IPS-18c (cell line): ENCODE results near the gene PRICKLE1.

ENCODE experiments used
- H3K4me3 ChIP-seq: 2 replicates; pipeline ENCODE4 v1.7.0; 2013; ENCODE audit warnings: low read depth, mild to moderate bottlenecking, low read length, moderate library complexity; ENCODE audit not compliant: insufficient read depth
- H3K9me3 ChIP-seq: one replicate; pipeline ENCODE4 v1.6.1; 2013; ENCODE audit warnings: mild to moderate bottlenecking, low read length, moderate library complexity; ENCODE audit not compliant: control insufficient read depth, insufficient read depth

Gene PRICKLE1

DNA sequence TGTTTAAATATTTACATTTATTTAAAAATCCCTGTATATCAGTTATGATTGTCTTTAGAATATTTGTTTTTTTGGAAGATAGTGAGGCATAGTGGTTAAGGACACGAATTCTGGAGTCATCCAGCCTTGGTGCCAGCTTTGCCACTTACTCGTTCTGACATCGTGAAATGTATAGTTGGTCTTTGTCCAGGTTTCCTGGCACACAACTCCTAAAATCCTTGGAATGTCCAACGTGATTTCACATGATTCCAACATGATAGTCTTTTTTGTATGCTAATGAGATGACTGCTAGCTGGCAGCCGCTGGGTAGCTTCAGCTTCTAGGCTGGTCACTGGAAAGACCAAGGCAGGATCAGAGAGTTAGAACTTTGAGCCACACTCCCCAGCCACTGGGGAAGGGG, 64.8 kb downstream of the PRICKLE1 start:
- no peaks in the 10 kb centered on the region for H3K9me3 ChIP-seq

DNA sequence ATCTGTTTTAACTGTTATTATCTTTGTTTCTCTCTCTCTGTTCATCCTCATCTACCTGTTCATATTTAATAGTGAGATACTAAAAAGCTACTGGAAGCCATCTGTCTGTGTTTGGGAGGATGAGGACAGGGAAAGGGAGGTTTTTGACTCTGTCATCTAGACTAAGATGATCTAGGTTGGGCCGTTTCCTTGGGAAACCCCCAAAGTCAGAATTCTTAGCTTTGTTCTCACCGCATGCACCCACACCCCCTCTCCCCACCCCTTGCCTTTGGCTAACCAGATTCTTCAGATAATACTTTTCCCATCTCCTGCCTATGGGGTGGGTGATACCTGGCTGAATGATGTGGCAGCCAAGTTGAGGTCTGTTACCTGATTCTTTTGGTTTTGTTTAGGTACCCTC, 73.0 kb downstream of the PRICKLE1 start:
- no peak overlapping the region for H3K4me3 ChIP-seq
- H3K9me3 ChIP-seq, result no peaks in the 10 kb centered on the region

More for the DNA sequence above, 64.8 kb downstream of the PRICKLE1 start:
- no peak overlapping the region for H3K4me3 ChIP-seq

DNA sequence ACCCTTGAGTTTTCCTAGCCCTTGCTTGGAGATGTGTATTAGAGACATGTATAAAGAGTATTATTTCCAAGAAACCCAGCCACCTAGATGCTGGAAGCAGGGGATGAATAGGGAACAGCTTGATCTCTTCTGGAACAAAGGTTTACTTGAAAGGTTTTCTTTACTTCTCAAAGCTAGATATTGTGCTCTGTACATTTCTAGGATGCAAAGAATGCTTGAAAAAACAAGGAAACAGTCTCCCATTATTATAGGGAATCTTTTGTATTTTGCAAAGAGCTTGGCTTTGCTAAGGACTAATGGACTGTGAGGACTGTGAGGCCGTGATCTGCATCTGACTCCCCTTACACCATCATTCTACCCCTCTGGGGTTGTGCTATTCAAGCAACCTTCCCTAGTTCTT, 77.9 kb downstream of the PRICKLE1 start:
- Histone ChIP-seq H3K9me3 (no peaks in the 10 kb centered on the region), H3K4me3 (no peak overlapping the region)

DNA sequence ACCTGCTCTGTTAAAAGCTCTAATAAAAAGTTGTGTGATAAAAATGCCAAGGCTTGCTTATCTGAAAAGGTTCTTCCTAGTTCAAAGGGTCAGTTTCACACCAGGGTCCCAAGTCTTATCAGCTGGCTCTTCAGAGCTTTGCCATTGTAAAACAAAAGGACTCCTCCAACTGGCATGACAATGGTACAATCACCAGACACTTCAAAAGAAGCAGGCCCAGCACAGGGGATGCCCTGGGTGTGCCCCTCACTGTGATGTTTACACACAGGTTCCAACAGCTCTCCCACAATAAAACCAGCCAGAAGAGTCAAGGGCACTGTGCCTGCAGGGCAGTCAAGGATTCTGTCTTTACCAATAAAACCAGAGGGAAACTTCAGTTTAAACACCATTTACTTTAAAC, 78.7 kb downstream of the PRICKLE1 start:
- Histone ChIP-seq H3K4me3 (no peak overlapping the region), H3K9me3 (no peaks in the 10 kb centered on the region)

DNA sequence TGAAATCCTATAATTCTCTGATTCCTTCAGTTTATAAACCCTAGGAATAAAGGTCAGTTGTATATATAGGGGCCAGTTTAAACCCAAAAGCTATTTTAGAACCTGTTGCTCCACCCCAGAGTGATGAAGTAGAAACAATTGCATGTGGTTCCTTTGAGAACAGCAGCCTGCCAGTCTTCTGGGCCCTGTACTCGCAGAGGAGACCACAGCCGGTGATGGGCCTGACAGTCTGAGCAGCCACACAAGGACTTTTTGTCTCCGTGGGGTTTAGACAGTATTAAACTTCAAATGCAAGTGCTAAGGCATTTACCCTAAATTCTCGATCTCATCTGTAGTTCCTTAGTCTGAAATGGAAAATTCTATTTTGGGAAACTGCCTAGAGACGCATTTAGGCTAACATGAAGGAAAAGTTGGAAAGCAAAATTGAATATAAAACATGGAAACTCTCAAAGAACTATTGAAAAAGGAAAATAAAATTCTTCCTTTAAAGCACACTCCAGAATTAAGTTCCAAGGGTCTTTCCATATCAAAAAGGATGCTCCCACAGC, 80.6 kb downstream of the PRICKLE1 start:
- no peaks in the 10 kb centered on the region for H3K9me3 ChIP-seq
- H3K4me3 ChIP-seq, result no peak overlapping the region

GRCh38 chr12:42507565-42507964, 82.0 kb downstream of the PRICKLE1 start:
- Histone ChIP-seq H3K9me3 (no peaks in the 10 kb centered on the region), H3K4me3 (no peak overlapping the region)

DNA sequence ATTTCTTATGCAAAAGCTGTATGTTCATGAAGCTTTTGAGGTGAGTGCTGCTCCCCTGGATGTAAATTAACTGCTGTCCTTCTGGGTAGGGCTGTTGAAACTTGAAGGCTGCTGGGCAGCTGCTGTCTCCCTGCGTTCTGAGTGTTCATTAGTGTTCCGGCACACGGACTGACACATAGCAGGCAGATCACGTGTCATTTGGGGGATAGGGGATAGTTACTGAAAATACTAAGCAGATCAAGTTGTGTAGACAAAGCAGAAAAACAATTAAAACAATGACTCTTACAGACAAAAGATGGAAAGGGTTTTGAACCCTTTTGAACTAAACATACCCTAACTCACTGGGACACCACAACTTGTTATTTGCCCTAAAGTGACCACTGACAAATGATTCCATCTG, 82.5 kb downstream of the PRICKLE1 start:
- no peak overlapping the region for H3K4me3 ChIP-seq
- no peaks in the 10 kb centered on the region for H3K9me3 ChIP-seq

GRCh38 chr12:42504049-42504448, 85.5 kb downstream of the PRICKLE1 start:
- H3K9me3 ChIP-seq, result no peaks in the 10 kb centered on the region
- no peak overlapping the region for H3K4me3 ChIP-seq

DNA sequence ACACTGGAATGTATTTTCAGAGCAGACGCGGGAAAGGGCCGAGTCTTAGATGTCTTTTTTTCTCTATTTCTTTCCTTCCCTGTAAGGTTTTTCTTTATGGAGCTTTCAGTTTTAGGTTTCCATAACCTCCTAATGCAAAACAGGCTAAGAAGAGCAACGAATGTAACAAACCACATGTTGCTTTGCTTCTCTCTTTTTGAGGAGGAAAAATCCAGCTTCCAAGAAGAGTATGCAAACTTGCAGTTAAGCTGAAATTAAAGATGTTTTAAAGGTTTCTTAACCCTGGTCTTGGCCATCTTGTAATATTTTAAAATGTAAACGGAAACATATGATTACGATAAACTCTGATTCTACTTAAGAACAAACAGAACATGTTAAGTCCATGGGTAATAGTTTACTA, 86.9 kb downstream of the PRICKLE1 start:
- H3K4me3 ChIP-seq, result no peak overlapping the region
- H3K9me3 ChIP-seq, result no peaks in the 10 kb centered on the region

DNA sequence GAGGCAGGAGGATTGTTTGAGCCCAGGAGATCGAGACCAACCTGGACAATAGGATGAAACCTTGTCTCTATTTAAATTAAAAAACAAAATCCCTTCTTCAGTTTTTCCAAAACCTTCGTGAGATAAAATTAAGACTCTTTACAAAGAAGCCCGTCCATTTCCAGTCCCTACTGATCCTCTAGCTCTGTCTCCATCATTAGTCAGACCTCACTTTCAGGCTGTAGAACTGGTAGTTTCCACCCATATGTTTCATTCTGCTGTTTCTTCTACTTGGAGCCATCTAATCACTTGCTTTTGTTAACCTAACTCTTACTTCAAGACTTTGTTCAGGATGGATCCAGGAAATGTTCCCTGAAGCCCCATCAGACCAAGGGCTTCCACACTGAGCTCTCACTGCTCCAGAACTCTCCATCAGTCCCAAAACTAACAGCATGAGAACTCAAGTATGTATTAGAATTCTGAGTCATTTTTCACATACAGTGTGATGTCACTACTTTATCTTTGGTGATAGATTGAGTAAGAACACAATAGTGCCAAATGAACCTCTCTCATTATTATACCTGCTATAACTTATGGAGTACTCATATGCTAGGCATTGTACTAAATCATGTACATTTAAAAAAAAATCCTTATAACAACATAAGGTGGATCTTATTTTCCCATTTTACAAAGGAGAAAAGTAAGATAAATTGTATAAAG, 90.8 kb downstream of the PRICKLE1 start:
- H3K9me3 ChIP-seq, result no peaks in the 10 kb centered on the region
- H3K4me3 ChIP-seq, result no peak overlapping the region

- Histone ChIP-seq H3K4me3 (no peak overlapping the region), H3K9me3 (no peaks in the 10 kb centered on the region)
Measured at GRCh38 chr12:42496886-42497285, 92.7 kb downstream of the PRICKLE1 start.

- H3K9me3 ChIP-seq, result no peaks in the 10 kb centered on the region
- no peak overlapping the region for H3K4me3 ChIP-seq
Measured at GRCh38 chr12:42495244-42495643, 94.3 kb downstream of the PRICKLE1 start.

DNA sequence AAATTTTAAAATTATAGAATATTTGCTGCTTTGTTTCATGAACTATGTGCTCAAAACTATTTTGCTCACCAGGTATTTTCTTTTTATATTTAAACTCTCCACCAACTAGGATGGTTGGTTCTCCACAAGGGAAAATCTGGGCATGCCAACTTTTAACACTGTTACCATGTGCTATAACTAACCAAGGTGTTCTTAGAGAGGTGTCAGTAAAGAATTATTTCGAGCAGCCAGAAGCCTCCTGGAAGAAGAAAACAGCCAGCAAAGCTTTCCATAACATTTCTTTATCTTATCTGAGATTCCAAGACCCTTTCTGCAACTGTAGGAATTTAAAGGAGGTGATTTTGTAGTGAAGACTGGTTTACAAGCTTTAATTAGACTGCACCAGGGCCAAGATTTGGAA, 97.3 kb downstream of the PRICKLE1 start:
- Histone ChIP-seq H3K9me3 (no peaks in the 10 kb centered on the region), H3K4me3 (no peak overlapping the region)

DNA sequence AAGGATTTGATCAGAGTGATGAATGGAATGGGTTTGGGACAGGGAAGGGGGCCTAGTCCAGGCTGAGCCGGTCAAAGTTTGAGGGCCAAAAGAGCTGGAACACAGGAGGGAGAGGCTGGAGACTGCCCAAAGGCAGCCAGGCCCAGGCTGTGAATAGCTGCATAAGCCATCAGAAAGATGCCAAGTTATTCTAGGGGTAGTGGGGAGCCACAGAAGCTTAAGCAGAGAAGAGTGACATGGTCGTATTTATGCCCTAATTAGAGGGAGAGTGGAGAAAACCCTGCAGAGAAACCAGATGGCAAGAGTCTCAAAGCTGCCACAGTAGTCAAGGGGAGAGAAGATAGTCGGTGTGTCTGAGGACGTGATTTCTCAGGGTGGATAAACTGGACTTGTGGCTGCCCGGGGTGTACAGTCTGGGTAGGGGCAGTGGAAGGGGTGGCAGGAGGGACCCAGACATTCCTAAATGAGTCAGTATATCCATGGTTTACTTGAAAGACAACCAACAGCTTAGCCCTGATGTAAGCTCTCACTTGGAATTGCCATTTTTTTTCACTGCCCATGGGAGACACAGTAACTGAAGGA, 99.2 kb downstream of the PRICKLE1 start:
- Histone ChIP-seq H3K4me3 (no peak overlapping the region), H3K9me3 (no peaks in the 10 kb centered on the region)

DNA sequence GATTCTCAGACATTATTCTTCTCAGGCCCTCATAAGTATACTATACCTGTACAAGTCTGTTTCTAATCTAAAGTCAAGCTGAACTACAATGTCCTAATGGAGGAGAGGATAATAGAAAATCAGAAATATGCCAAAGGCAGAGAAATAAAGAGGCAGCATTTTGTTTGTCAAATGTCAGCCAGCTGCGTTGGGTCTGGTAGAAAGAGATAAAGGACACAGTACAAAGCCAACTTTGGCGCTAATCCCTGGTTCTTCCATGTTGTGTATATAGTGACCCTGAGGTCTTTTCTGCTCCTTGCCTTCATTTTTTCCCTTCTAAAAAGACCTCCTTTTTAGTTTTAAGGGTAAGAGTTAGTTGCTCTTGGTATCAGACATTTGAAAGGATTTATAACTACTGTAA, 103.1 kb downstream of the PRICKLE1 start:
- H3K9me3 ChIP-seq, result no peaks in the 10 kb centered on the region
- no peak overlapping the region for H3K4me3 ChIP-seq

DNA sequence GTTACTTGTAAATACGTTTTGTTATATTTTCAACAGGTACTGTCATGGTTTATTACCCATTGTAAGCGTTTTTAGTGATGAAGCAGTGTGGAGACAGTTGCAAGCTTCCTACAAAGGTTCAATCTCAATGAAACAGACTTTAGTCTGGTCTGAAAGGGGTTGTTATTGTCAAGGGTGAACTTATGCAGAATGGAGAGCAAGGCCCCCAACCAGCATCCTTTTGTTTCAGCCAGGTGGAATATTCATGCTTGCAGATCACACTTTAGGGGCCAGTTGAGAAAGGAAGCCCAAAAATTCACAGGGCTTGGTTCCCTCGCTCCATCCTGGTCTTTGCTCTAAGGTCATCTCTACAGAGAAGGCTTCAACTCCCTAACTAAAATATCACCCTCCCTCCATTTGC, 103.7 kb downstream of the PRICKLE1 start:
- Histone ChIP-seq H3K9me3 (no peaks in the 10 kb centered on the region), H3K4me3 (no peak overlapping the region)

DNA sequence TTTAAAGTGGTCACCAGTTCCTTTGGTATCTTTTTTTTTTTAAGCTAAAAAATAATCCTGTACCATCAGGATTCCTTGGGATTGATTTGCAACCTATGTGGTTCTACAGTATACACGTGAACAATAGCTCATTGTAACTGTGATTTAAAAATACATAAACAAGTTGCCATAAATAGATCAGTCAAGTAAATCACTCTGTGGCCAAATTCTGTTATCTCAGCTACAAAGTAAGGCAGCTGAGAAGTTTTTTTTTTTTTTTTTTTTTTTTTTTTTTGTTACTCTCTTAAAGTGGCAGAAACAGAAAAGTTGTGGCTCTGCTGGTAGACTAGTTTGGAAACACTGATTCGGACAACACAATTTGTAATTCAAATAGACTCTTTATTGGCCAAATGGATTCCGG, 104.5 kb downstream of the PRICKLE1 start:
- no peak overlapping the region for H3K4me3 ChIP-seq
- H3K9me3 ChIP-seq, result no peaks in the 10 kb centered on the region

DNA sequence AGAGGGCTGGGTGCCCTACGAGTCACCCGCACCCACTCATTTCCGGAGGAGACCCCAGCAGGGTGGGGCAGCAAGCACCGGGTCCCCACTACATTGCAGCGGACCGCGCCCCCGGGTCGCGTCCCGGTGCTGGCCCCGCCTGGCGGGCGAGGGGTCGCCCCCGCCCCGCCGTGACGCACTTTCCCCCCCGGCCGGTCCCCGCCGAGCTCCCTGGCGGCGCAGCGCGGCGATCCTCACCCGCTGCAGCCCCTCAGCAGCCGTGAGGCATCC, 106.1 kb downstream of the PRICKLE1 start:
- no peaks in the 10 kb centered on the region for H3K9me3 ChIP-seq
- H3K4me3 ChIP-seq, result peak overlapping the region; percentile 60
